HCT116 (cell line): ENCODE measurements around the gene MNAT1. TPM values are rescaled to one million over a fixed set of nuclear protein-coding genes. Genes with fewer than 3 reads are reported as not detected.
A peak's percentile ranks its signal among the peaks of the same experiment; 100 is the strongest.

Experiments
- ATAC-seq: fragments of 200-7000 bp; cut with Tn5 transposase; 2 replicates; pipeline ENCODE4 v1.9.1; 2020; ENCODE audit warnings: mild to moderate bottlenecking, moderate library complexity
- BruUV-seq: library from RNA; stranded (reverse); fragments of 400-500 nt; replicated peaks from 2 replicates; lab custom pipeline; 2021; lab: Mats Ljungman, UMichigan
- CTCF ChIA-PET: fragments of 300-600 bp; sonication (Branson Sonifier 250); formaldehyde crosslinking; loops from one replicate; lab custom pipeline; 2021; ENCODE audit warnings: antibody characterized with exemption; lab: Charles Lee
- POLR2A ChIA-PET: fragments of 300-600, 350-600 bp; sonication (Branson Sonifier 250); formaldehyde crosslinking; loops from one replicate; lab custom pipeline; 2021; ENCODE audit warnings: antibody characterized with exemption; lab: Charles Lee
- RAD21 ChIA-PET, 2 experiments: fragments of 300-600 bp; sonication (Branson Sonifier 250); formaldehyde crosslinking; loops; one replicate each; lab custom pipeline; 2023; ENCODE audit warnings: low total read pairs in 2 of 2; ENCODE audit not compliant: uncharacterized antibody in 2 of 2, unreplicated experiment in 2 of 2, low non-redundant PET in 1 of 2; lab: Charles Lee
- DNase-seq: peaks from one replicate; pipeline ENCODE4 v3.0.0-alpha.2; 2010; ENCODE audit warnings: low read depth, low spot score
- H2AFZ ChIP-seq: fragments of 200-600 bp; shearing (Covaris generic), sonication (generic); 2 replicates; pipeline ENCODE4 v1.6.1; 2017; ENCODE audit warnings: low read depth, mixed run types, mixed read lengths, antibody characterized with exemption, low read length; ENCODE audit not compliant: poor library complexity, severe bottlenecking
- H3K27ac ChIP-seq: 2 replicates; pipeline ENCODE4 v1.5.1; 2012; ENCODE audit warnings: low read depth, low read length
- H3K27me3 ChIP-seq: fragments of 200-600 bp; sonication (generic); 2 replicates; pipeline ENCODE4 v1.6.1; 2016; ENCODE audit warnings: mixed run types, low read length, mixed read lengths; ENCODE audit not compliant: insufficient read depth
- H3K36me3 ChIP-seq, 2 experiments: fragments of 200-500 bp in 1 of 2; fragments of 200-600 bp in 1 of 2; sonication (Bioruptor generic) in 1 of 2; sonication (generic) in 1 of 2; 2 replicates each; pipeline versions ENCODE4 v1.5.1 to v1.6.1; 2014 to 2016; ENCODE audit warnings: low read length in 2 of 2, inconsistent platforms in 1 of 2, mixed read lengths in 1 of 2, mixed run types in 1 of 2; ENCODE audit not compliant: insufficient read depth in 2 of 2, control insufficient read depth in 1 of 2
- H3K4me1 ChIP-seq, 2 experiments: fragments of 200-600 bp in 1 of 2; sonication (generic) in 1 of 2; 2 replicates each; pipeline versions ENCODE4 v1.5.1 to v1.6.1; 2012 to 2017; ENCODE audit warnings: low read length in 2 of 2, inconsistent platforms in 1 of 2, mild to moderate bottlenecking in 1 of 2, mixed read lengths in 1 of 2, mixed run types in 1 of 2, moderate library complexity in 1 of 2; ENCODE audit not compliant: insufficient read depth in 2 of 2, control insufficient read depth in 1 of 2
- H3K4me2 ChIP-seq: fragments of 200-600 bp; sonication (generic); 2 replicates; pipeline ENCODE4 v1.6.1; 2017; ENCODE audit warnings: mixed run types, low read length, mixed read lengths
- H3K4me3 ChIP-seq, 2 experiments: fragments of 200-600 bp in 1 of 2; sonication (generic) in 1 of 2; replicated peaks in 1 of 2; 2 replicates each; pipeline ENCODE4 v1.5.1; 2011 to 2016; ENCODE audit warnings: low read length in 2 of 2, control low read depth in 1 of 2, low read depth in 1 of 2, mild to moderate bottlenecking in 1 of 2, mixed read lengths in 1 of 2, mixed run types in 1 of 2
- H3K79me2 ChIP-seq: fragments of 200-600 bp; sonication (generic); 2 replicates; pipeline ENCODE4 v1.6.1; 2017; ENCODE audit warnings: mild to moderate bottlenecking, mixed run types, low read length, moderate library complexity, mixed read lengths; ENCODE audit not compliant: insufficient read depth
- H3K9ac ChIP-seq: fragments of 200-600 bp; sonication (generic); 2 replicates; pipeline ENCODE4 v1.6.1; 2016; ENCODE audit warnings: low read length, mixed read lengths
- H3K9me2 ChIP-seq: fragments of 200-600 bp; sonication (generic), shearing (Covaris generic); 2 replicates; pipeline ENCODE4 v1.6.1; 2017; ENCODE audit warnings: mixed run types, mild to moderate bottlenecking, moderate library complexity; ENCODE audit not compliant: insufficient read depth
- H3K9me3 ChIP-seq, 2 experiments: fragments of 200-500 bp in 1 of 2; fragments of 200-600 bp in 1 of 2; sonication (Bioruptor generic) in 1 of 2; sonication (generic) in 1 of 2; 2 replicates each; pipeline ENCODE4 v1.6.1; 2014 to 2017; ENCODE audit warnings: low read length in 2 of 2, mixed read lengths in 2 of 2, inconsistent platforms in 1 of 2, low read depth in 1 of 2, mild to moderate bottlenecking in 1 of 2, mixed run types in 1 of 2, moderate library complexity in 1 of 2; ENCODE audit not compliant: control insufficient read depth in 1 of 2, insufficient read depth in 1 of 2
- H4K20me1 ChIP-seq: fragments of 200-600 bp; sonication (generic), shearing (Covaris generic); 2 replicates; pipeline ENCODE4 v1.6.1; 2017; ENCODE audit warnings: mixed run types, mild to moderate bottlenecking, moderate library complexity; ENCODE audit not compliant: insufficient read depth
- CBX3 ChIP-seq: IDR thresholded peaks from 2 replicates; pipeline ENCODE4 v1.6.1; 2012; ENCODE audit warnings: low read depth
- EGR1 ChIP-seq: IDR thresholded peaks from 2 replicates; pipeline ENCODE4 v1.6.1; 2012; ENCODE audit warnings: low read depth
- EZH2 ChIP-seq: fragments of 200-600 bp; sonication (generic); IDR thresholded peaks from 2 replicates; pipeline ENCODE4 v1.6.1; 2017; ENCODE audit warnings: antibody characterized with exemption, mixed run types
- FOSL1 ChIP-seq: IDR thresholded peaks from 2 replicates; pipeline ENCODE4 v1.6.1; 2012; ENCODE audit warnings: low read depth
- JUND ChIP-seq: IDR thresholded peaks from 2 replicates; pipeline ENCODE4 v1.6.1; 2012
- POLR2AphosphoS5 ChIP-seq: IDR thresholded peaks from 2 replicates; pipeline ENCODE4 v1.6.1; 2011; ENCODE audit warnings: mild to moderate bottlenecking, low read depth, low read length, moderate library complexity
- RAD21 ChIP-seq: IDR thresholded peaks from 2 replicates; pipeline ENCODE4 v1.6.1; 2012; ENCODE audit warnings: low read depth, mild to moderate bottlenecking
- SP1 ChIP-seq: IDR thresholded peaks from 2 replicates; pipeline ENCODE4 v1.6.1; 2012; ENCODE audit warnings: low read depth
- SRF ChIP-seq: IDR thresholded peaks from 2 replicates; pipeline ENCODE4 v1.6.1; 2012; ENCODE audit warnings: low read depth
- TCF7L2 ChIP-seq: IDR thresholded peaks from 2 replicates; pipeline ENCODE4 v1.7.0; 2011; ENCODE audit warnings: borderline replicate concordance, inconsistent platforms; ENCODE audit not compliant: insufficient read depth, insufficient read length; ENCODE audit errors: extremely low read depth
- ZFX ChIP-seq: fragments of 450-650 bp; IDR thresholded peaks from 2 replicates; pipeline ENCODE4 v1.6.1; 2017
- ZNF274 ChIP-seq: fragments of 200-500 bp; sonication (Bioruptor generic); IDR thresholded peaks from 2 replicates; pipeline ENCODE4 v1.6.1; 2014; ENCODE audit warnings: mild to moderate bottlenecking, low read depth, low read length, inconsistent platforms
- intact Hi-C: fragments of 100-400 bp; cut with micrococcal nuclease; formaldehyde crosslinking; loops from 2 replicates; pipeline ENCODE4 v1.10.0; 2022
- total RNA-seq: library from RNA; stranded (reverse); gene quantifications from one replicate; pipeline ENCODE4 v1.2.1, GENCODE V29; 2021; ENCODE audit not compliant: unreplicated experiment
- TF ChIP-seq, protein P1 (sequence below), 3 experiments: fragments of 200-600 bp in 1 of 3; sonication (generic) in 1 of 3; IDR thresholded peaks in 2 of 3; conservative IDR thresholded peaks in 1 of 3; 2 replicates each; pipeline ENCODE4 v1.5.1; 2012 to 2017; ENCODE audit warnings: low read depth in 2 of 3, low read length in 2 of 3, antibody characterized with exemption in 1 of 3, borderline replicate concordance in 1 of 3, control low read depth in 1 of 3, mild to moderate bottlenecking in 1 of 3, mixed read lengths in 1 of 3, mixed run types in 1 of 3, moderate library complexity in 1 of 3; ENCODE audit not compliant: insufficient read depth in 1 of 3
- TF ChIP-seq, protein P2 (sequence below): IDR thresholded peaks from 2 replicates; pipeline ENCODE4 v1.6.1; 2012

The MNAT1 gene
- total RNA-seq, 1 experiment from 2014 or later: 49.3 TPM

DNA sequence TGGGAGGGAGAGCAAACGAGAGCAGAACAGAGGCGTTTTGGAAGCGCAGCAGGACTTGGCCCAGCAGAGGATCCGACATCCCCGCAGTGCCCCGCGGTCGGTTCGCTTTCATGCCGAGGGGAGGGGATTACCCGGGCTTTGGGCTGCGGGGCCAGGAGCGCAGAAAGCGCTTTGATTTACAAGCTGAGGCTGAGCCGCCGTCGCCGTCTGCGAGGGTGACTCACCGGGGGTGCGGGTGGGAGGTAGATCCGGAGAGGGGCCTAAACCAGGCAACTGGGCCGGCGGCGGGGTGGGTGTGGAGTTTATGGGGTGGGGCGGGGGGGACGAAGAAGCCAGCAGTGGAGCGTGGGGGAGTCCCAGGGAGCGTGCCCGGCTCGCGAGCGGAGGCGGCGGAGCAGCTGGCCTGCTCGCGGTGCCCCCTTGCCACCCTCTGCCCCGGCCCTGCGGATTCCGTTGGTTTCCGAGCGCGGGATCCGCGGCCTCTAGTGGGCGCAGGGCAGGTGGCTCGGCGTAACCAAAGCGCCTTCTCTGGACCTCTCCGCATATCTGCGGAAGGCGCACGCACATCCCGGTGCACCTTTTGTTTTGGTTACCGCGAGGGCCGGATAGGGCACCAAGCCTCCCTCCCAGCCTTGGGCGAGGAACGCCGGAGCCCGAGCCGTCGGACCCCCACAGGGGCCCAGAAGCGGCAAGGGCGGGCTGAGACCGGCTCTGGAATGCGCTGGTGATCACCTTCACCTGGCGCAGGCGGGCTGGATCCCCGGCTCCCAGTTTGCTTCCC, 13.0 kb upstream of the MNAT1 start:
- peak overlapping the region; percentile 81 for H3K9ac ChIP-seq
- no peaks in the 10 kb centered on the region for H4K20me1 ChIP-seq
- intact Hi-C loops: loop anchor here (2.0 to 5.0 kb wide), 2 partner anchors 74 to 259 kb away; partner anchors contain the start of genes SIX1, SLC38A6 and TRMT5
- DNase-seq: peak; percentile 54
- H3K9me2 ChIP-seq: no peaks in the 10 kb centered on the region
- ChIA-PET POLR2A (no interaction called here), CTCF (no interaction called here), RAD21 (no interaction called here)
- H3K27ac ChIP-seq: peak overlapping the region; percentile 88
- peaks cover 17 to 18% of the 10 kb centered on the region in 2 experiments for H3K4me1 ChIP-seq
- H2AFZ ChIP-seq: no peak overlapping the region
- no peak for TF ChIP-seq ZNF274
- peak; percentile 43 for TF ChIP-seq JUND
- TF ChIP-seq SRF: no peak
- peak; percentile 28; the same call in 1 of the 2 replicates for TF ChIP-seq EGR1
- TF ChIP-seq EZH2: no peak
- TF ChIP-seq FOSL1: peak; percentile 50
- no peak for TF ChIP-seq ZFX
- TF ChIP-seq RAD21: peak; percentile 13; the same call in 1 of the 2 replicates
- TF ChIP-seq POLR2AphosphoS5: no peak
- TF ChIP-seq, protein P1, sequence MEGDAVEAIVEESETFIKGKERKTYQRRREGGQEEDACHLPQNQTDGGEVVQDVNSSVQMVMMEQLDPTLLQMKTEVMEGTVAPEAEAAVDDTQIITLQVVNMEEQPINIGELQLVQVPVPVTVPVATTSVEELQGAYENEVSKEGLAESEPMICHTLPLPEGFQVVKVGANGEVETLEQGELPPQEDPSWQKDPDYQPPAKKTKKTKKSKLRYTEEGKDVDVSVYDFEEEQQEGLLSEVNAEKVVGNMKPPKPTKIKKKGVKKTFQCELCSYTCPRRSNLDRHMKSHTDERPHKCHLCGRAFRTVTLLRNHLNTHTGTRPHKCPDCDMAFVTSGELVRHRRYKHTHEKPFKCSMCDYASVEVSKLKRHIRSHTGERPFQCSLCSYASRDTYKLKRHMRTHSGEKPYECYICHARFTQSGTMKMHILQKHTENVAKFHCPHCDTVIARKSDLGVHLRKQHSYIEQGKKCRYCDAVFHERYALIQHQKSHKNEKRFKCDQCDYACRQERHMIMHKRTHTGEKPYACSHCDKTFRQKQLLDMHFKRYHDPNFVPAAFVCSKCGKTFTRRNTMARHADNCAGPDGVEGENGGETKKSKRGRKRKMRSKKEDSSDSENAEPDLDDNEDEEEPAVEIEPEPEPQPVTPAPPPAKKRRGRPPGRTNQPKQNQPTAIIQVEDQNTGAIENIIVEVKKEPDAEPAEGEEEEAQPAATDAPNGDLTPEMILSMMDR (IDR thresholded peaks at IDR 0.05 in 2 of 3, conservative IDR thresholded peaks at IDR 0.05 in 1 of 3; ENCODE audit: borderline replicate concordance in 1 of 3, insufficient read depth in 1 of 3, low read depth in 2 of 3, low read length in 2 of 3): peak in 2 of 3 experiments; percentile 35 to 59; a peak in 4 of 6 replicates
- no peak for TF ChIP-seq CBX3
- peak; percentile 99 for TF ChIP-seq TCF7L2
- TF ChIP-seq, protein P2, sequence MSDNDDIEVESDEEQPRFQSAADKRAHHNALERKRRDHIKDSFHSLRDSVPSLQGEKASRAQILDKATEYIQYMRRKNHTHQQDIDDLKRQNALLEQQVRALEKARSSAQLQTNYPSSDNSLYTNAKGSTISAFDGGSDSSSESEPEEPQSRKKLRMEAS: peak; percentile 46
- peak; percentile 31; the same call in 1 of the 2 replicates for TF ChIP-seq SP1
- H3K4me3 ChIP-seq: peak overlapping the region; percentile 77 to 79
- peaks cover 48% of the 10 kb centered on the region for H3K79me2 ChIP-seq
- H3K36me3 ChIP-seq: peaks cover 16 to 33% of the 10 kb centered on the region in 2 experiments; a peak in 3 of 4 replicates
- peak; percentile 71 for ATAC-seq
- H3K27me3 ChIP-seq: no peaks in the 10 kb centered on the region
- H3K4me2 ChIP-seq: peak overlapping the region; percentile 98
- no peaks in the 10 kb centered on the region for H3K9me3 ChIP-seq
- no TSS peak for BruUV-seq
